ENCODE results near the gene CRB3. TPM values are rescaled to one million over a fixed set of nuclear protein-coding genes. Genes with fewer than 3 reads are reported as not detected.
A peak's percentile ranks its signal among the peaks of the same experiment; 100 is the strongest.

CRB3 gene
- polyA plus RNA-seq, 3 donors = not detected

- H3K4me1 Mint-ChIP-seq = peaks cover 14% of the 10 kb centered on the region
- no peaks in the 10 kb centered on the region for H3K36me3 Mint-ChIP-seq
- peaks cover 0 to 6% (median 3%) of the 10 kb centered on the region in 7 donors for H3K9me3 Mint-ChIP-seq
- Histone ChIP-seq H4K20me1 (ENCODE audit: insufficient read depth, low read length) (no peaks in the 10 kb centered on the region), H3K9ac (ENCODE audit: insufficient read depth, low read length, poor library complexity, severe bottlenecking) (no peak overlapping the region), H3K4me1 (ENCODE audit: control insufficient read depth in 1 of 2, insufficient read depth in 2 of 2, low read length in 2 of 2) (peaks cover 6 to 14% of the 10 kb centered on the region in 2 donors), H3K9me3 (replicated peaks in 1 of 2; ENCODE audit: control insufficient read depth in 1 of 2, insufficient read depth in 1 of 2, low read length in 2 of 2) (no peaks in the 10 kb centered on the region), H3K27me3 (ENCODE audit: control insufficient read depth in 2 of 2, insufficient read depth in 2 of 2, low read length in 2 of 2) (no peaks in the 10 kb centered on the region), H2AFZ (ENCODE audit: insufficient read depth, low read depth, low read length, poor library complexity, severe bottlenecking) (no peak overlapping the region), H3K4me2 (replicated peaks; ENCODE audit: extremely low read depth, low read length, poor library complexity, severe bottlenecking) (no peak overlapping the region), H3K27ac (ENCODE audit: low read depth in 1 of 2, low read length in 2 of 2) (no peak overlapping the region), H3K4me3 (replicated peaks in 1 of 3; ENCODE audit: low read depth in 2 of 3, low read length in 3 of 3) (no peak overlapping the region), H3K79me2 (ENCODE audit: insufficient read depth, low read length) (no peaks in the 10 kb centered on the region), H3K36me3 (replicated peaks in 1 of 2; ENCODE audit: control insufficient read depth in 1 of 2, insufficient read depth in 2 of 2, low read length in 2 of 2) (no peaks in the 10 kb centered on the region)
- 52% methylated on average over 12 of the region's 20 CpGs for WGBS (ENCODE audit: insufficient coverage)
- intact Hi-C loops (cut with micrococcal nuclease) = loop anchor here (5.0 to 10.0 kb wide), 4 partner anchors 55 to 525 kb away; partner anchors contain the start of genes ALKBH7 (in 2 of the 2), GPR108 (in 1 of the 2), NDUFA11 (in 1 of the 2) and PSPN (in 1 of the 2)
- peaks cover 4 to 14% (median 12%) of the 10 kb centered on the region in 3 donors for H3K27me3 Mint-ChIP-seq (ENCODE audit: low read depth in 3 of 3)
- H3K4me3 Mint-ChIP-seq = no peak overlapping the region
- DNase-seq = no peak
- TF ChIP-seq CTCF (IDR thresholded peaks at IDR 0.05) = no peak
- peak overlapping the region in 1 of 7 donors; percentile 69 for H3K27ac Mint-ChIP-seq
These were observed 34.5 kb upstream of the CRB3 start for GRCh38 chr19:6429419-6430221.

DNA sequence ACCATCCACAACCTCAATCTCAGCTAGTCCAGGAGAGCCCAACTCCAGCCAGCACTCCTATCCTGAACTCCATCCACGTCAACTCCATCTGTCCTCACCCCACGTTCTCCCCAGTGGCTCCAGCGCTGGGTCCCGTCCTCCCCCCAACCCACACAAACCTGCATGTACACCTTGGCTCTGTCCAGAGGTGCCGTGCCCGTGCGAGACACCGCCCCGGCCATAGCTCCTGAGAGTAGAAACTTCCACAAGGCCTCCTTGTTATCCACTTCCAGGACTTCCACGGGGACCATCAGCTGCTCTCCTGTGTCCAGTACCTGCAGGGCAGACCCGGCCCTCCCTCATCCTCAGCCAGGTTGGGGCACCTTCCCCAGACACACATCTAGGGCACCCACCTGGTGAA is 32.2 kb upstream of the CRB3 start:
- peaks cover 5% of the 10 kb centered on the region for H3K4me1 Mint-ChIP-seq
- no peak overlapping the region for H2AFZ ChIP-seq (ENCODE audit: insufficient read depth, low read depth, low read length, poor library complexity, severe bottlenecking)
- H3K9me3 Mint-ChIP-seq = peaks cover 0 to 3% (median 0%) of the 10 kb centered on the region in 7 donors
- H3K9ac ChIP-seq (ENCODE audit: insufficient read depth, low read length, poor library complexity, severe bottlenecking) = no peak overlapping the region
- peaks cover 4 to 18% (median 14%) of the 10 kb centered on the region in 3 donors for H3K27me3 Mint-ChIP-seq (ENCODE audit: low read depth in 3 of 3)
- no peaks in the 10 kb centered on the region for H3K36me3 ChIP-seq (replicated peaks in 1 of 2; ENCODE audit: control insufficient read depth in 1 of 2, insufficient read depth in 2 of 2, low read length in 2 of 2)
- no peaks in the 10 kb centered on the region for H3K36me3 Mint-ChIP-seq
- H3K79me2 ChIP-seq (ENCODE audit: insufficient read depth, low read length) = no peaks in the 10 kb centered on the region
- WGBS (ENCODE audit: insufficient coverage) = 95% methylated on average over 11 of the region's 11 CpGs
- H3K4me3 ChIP-seq (replicated peaks in 1 of 3; ENCODE audit: low read depth in 2 of 3, low read length in 3 of 3) = no peak overlapping the region
- H4K20me1 ChIP-seq (ENCODE audit: insufficient read depth, low read length) = no peaks in the 10 kb centered on the region
- no peak overlapping the region for H3K4me2 ChIP-seq (replicated peaks; ENCODE audit: extremely low read depth, low read length, poor library complexity, severe bottlenecking)
- peaks cover 0 to 5% of the 10 kb centered on the region in 2 donors for H3K4me1 ChIP-seq (ENCODE audit: control insufficient read depth in 1 of 2, insufficient read depth in 2 of 2, low read length in 2 of 2)
- no peaks in the 10 kb centered on the region for H3K27me3 ChIP-seq (ENCODE audit: control insufficient read depth in 2 of 2, insufficient read depth in 2 of 2, low read length in 2 of 2)
- H3K9me3 ChIP-seq (replicated peaks in 1 of 2; ENCODE audit: control insufficient read depth in 1 of 2, insufficient read depth in 1 of 2, low read length in 2 of 2) = no peaks in the 10 kb centered on the region
- no peak for TF ChIP-seq CTCF (IDR thresholded peaks at IDR 0.05)
- no peak overlapping the region for H3K4me3 Mint-ChIP-seq
- intact Hi-C loops (cut with micrococcal nuclease) = no loop called here
- H3K27ac ChIP-seq (ENCODE audit: low read depth in 1 of 2, low read length in 2 of 2) = no peak overlapping the region
- DNase-seq = no peak
- no peak overlapping the region for H3K27ac Mint-ChIP-seq

Data from CD14-positive monocyte (primary cell).